H1 (cell line): ENCODE measurements around the gene AKT1. TPM values are rescaled to one million over a fixed set of nuclear protein-coding genes. Genes with fewer than 3 reads are reported as not detected.

ENCODE experiments used
- polyA plus RNA-seq, 7 experiments: library from polyadenylated mRNA; depleted of rRNA in 3 of 7; stranded (reverse) in 5 of 7; unstranded in 2 of 7; fragments of >200 nt in 5 of 7; fragments of 200-250 nt in 2 of 7; gene quantifications; 1 replicate in 5 of 7; 2 replicates in 1 of 7; 4 replicates in 1 of 7; pipeline versions ENCODE4 v1.2.1 to v1.2.3, GENCODE V29; 2011 to 2013; ENCODE audit warnings: missing spikeins in 2 of 7, mixed read lengths in 2 of 7
- total RNA-seq: library from RNA; stranded (reverse); fragmentation: NEBNext Ultra II Directional; extraction: Animal tissue kit (Norgen Biotek cat#: 25700); gene quantifications from 2 replicates; pipeline ENCODE4 v1.2.1, GENCODE V29; 2021

The AKT1 gene
- total and polyA plus RNA-seq, 2 of the 8 experiments (the other 6 are each of a cell fraction or from before 2014, with no cell fraction given): 68.1 to 71.5 TPM

Other genes starting within 250 kb of the AKT1 start
- not detected in 2 replicates for gene C14orf180, start 216.0 kb downstream of the AKT1 start, total RNA-seq
- not detected in 2 replicates for gene C14orf180, start 216.0 kb downstream of the AKT1 start, polyA plus RNA-seq (2011; rRNA removed)
- gene TMEM179, start 191.0 kb downstream of the AKT1 start, total RNA-seq: 2.9 TPM in 2 replicates
- gene TMEM179, start 191.0 kb downstream of the AKT1 start, polyA plus RNA-seq (2011; rRNA removed): 4.0 and 4.6 TPM in 2 replicates
- gene INF2, start 106.1 kb downstream of the AKT1 start, total RNA-seq: 54.0 and 59.5 TPM in 2 replicates
- gene INF2, start 106.1 kb downstream of the AKT1 start, polyA plus RNA-seq (2011; rRNA removed): 29.1 and 42.3 TPM in 2 replicates
- gene ADSS1, start 71.5 kb downstream of the AKT1 start, total RNA-seq: 7.9 and 8.9 TPM in 2 replicates
- 7.1 and 9.4 TPM in 2 replicates for gene ADSS1, start 71.5 kb downstream of the AKT1 start, polyA plus RNA-seq (2011; rRNA removed)
- 123 and 135 TPM in 2 replicates for gene SIVA1, start 42.6 kb downstream of the AKT1 start, total RNA-seq
- 517 and 589 TPM in 2 replicates for gene SIVA1, start 42.6 kb downstream of the AKT1 start, polyA plus RNA-seq (2011; rRNA removed)
- 2.8 and 2.9 TPM in 2 replicates for gene ZBTB42, start 5.4 kb upstream of the AKT1 start, total RNA-seq
- gene ZBTB42, start 5.4 kb upstream of the AKT1 start, polyA plus RNA-seq (2011; rRNA removed): 3.1 and 3.7 TPM in 2 replicates
- 32.3 and 33.8 TPM in 2 replicates for gene CEP170B, start 69.5 kb upstream of the AKT1 start, total RNA-seq
- 9.1 and 15.2 TPM in 2 replicates for gene CEP170B, start 69.5 kb upstream of the AKT1 start, polyA plus RNA-seq (2011; rRNA removed)
- gene PLD4, start 129.1 kb upstream of the AKT1 start, total RNA-seq: 0.04 TPM in 1 of 2 replicates, not detected in the other
- 0.05 and 0.06 TPM in 2 replicates for gene PLD4, start 129.1 kb upstream of the AKT1 start, polyA plus RNA-seq (2011; rRNA removed)
- 1.5 and 2.0 TPM in 2 replicates for gene AHNAK2, start 182.6 kb upstream of the AKT1 start, total RNA-seq
- gene AHNAK2, start 182.6 kb upstream of the AKT1 start, polyA plus RNA-seq (2011; rRNA removed): 0.64 and 0.95 TPM in 2 replicates
- gene CLBA1, start 190.0 kb upstream of the AKT1 start, total RNA-seq: 2.1 and 2.4 TPM in 2 replicates
- 1.6 and 2.3 TPM in 2 replicates for gene CLBA1, start 190.0 kb upstream of the AKT1 start, polyA plus RNA-seq (2011; rRNA removed)
- gene CDCA4, start 225.3 kb upstream of the AKT1 start, total RNA-seq: 48.6 and 49.9 TPM in 2 replicates
- 62.4 and 80.6 TPM in 2 replicates for gene CDCA4, start 225.3 kb upstream of the AKT1 start, polyA plus RNA-seq (2011; rRNA removed)